Vagina (tissue), 2 donors: ENCODE data around the gene OTUB1.

Experiments
- POLR2A ChIP-seq, 2 donors: fragments of 450-650 bp; IDR thresholded peaks; one replicate each; pipeline ENCODE4 v1.6.1; 2017; ENCODE audit warnings: antibody characterized with exemption in 2 of 2, mild to moderate bottlenecking in 2 of 2, moderate library complexity in 2 of 2
- TF ChIP-seq, protein P1 (sequence below), 3 experiments: fragments of 450-650 bp in 2 of 3; fragments of 200-600 bp in 1 of 3; sonication (generic) in 1 of 3; IDR thresholded peaks; one replicate each; pipeline ENCODE4 v1.5.1; 2017 to 2019; ENCODE audit warnings: antibody characterized with exemption in 3 of 3, mild to moderate bottlenecking in 2 of 3, moderate library complexity in 2 of 3

GRCh38 chr11:64038500-64038899 is 52.3 kb downstream of the OTUB1 start:
- TF ChIP-seq, protein P1, sequence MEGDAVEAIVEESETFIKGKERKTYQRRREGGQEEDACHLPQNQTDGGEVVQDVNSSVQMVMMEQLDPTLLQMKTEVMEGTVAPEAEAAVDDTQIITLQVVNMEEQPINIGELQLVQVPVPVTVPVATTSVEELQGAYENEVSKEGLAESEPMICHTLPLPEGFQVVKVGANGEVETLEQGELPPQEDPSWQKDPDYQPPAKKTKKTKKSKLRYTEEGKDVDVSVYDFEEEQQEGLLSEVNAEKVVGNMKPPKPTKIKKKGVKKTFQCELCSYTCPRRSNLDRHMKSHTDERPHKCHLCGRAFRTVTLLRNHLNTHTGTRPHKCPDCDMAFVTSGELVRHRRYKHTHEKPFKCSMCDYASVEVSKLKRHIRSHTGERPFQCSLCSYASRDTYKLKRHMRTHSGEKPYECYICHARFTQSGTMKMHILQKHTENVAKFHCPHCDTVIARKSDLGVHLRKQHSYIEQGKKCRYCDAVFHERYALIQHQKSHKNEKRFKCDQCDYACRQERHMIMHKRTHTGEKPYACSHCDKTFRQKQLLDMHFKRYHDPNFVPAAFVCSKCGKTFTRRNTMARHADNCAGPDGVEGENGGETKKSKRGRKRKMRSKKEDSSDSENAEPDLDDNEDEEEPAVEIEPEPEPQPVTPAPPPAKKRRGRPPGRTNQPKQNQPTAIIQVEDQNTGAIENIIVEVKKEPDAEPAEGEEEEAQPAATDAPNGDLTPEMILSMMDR (IDR thresholded peaks at IDR 0.05) = no peak
- TF ChIP-seq POLR2A (IDR thresholded peaks at IDR 0.05) = no peak
